Measurements from ENCODE around the gene NUPR2.

DNA sequence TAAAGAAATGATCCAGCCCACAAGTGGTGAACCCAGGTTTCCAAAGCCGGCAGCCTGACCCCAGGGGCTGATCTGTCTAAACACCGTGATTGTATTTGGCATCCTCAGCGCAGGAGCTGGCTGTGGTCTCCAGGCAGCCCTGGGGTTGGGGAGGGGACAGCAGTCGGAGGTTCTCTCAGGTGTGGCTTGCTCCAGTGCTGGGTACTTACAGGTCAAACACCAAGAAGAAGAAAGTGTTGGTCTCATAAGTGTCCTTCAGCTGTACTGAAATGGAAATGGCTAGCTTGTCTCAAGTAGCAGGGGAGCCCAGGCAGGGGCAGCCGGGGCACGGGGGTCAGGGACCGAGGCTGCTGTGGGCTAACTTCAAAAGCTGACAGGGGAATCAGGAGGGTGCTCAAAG lies 29.5 kb downstream of the NUPR2 start:
- no peak for TF ChIP-seq CTCF (conservative IDR thresholded peaks at IDR 0.05 in 1 of 2, IDR thresholded peaks at IDR 0.05 in 1 of 2; ENCODE audit: low read depth in 1 of 2, low read length in 2 of 2)
- no peak for TF ChIP-seq EZH2 (IDR thresholded peaks at IDR 0.05; ENCODE audit: low read length, missing control alignments)

All from fibroblast of lung (primary cell).